Embryonic facial prominence (tissue), 1 donor: ENCODE measurements around the gene MRPL33.
A peak's percentile ranks its signal among the peaks of the same experiment; 100 is the strongest.

Experiments
- DNase-seq: peaks from one replicate; pipeline ENCODE4 v3.0.0-alpha.2; 2016; ENCODE audit errors: extremely low spot score

Gene MRPL33

GRCh38 chr2:27771548-27772335 is at the start of gene MRPL33:
TSS of gene MRPL33 (plus strand) at chr2:27771719. CDS start at chr2:27771778, 59 bp downstream.
- DNase-seq: peak; percentile 85

- DNase-seq: no peak
These were observed 49.5 kb upstream of the MRPL33 start for GRCh38 chr2:27721884-27722485.

GRCh38 chr2:27723372-27724144 is 48.0 kb upstream of the MRPL33 start:
- DNase-seq: no peak

GRCh38 chr2:27724191-27724590 is 47.3 kb upstream of the MRPL33 start:
- DNase-seq: no peak

GRCh38 chr2:27724905-27725701 is 46.4 kb upstream of the MRPL33 start:
- DNase-seq: peak; percentile 48

DNA sequence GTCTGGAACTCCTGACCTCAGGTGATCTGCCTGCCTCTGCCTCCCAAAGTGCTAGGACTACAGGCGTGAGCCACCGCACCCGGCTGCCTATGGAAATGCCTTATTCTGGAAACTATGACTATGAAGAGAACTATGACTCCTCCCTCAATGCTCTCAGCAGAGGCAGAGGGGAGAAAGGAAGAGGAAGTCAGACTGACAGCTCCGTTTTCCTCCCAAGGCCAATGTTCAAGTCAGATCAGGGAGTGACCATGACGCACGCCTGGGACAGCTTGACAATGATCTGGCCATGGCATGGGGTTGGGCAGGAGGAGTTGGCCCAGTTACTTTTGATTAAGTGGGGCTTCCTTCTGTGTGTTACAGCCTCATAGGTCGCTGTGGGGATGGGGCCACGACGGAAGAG is 44.3 kb upstream of the MRPL33 start:
- DNase-seq: no peak

DNA sequence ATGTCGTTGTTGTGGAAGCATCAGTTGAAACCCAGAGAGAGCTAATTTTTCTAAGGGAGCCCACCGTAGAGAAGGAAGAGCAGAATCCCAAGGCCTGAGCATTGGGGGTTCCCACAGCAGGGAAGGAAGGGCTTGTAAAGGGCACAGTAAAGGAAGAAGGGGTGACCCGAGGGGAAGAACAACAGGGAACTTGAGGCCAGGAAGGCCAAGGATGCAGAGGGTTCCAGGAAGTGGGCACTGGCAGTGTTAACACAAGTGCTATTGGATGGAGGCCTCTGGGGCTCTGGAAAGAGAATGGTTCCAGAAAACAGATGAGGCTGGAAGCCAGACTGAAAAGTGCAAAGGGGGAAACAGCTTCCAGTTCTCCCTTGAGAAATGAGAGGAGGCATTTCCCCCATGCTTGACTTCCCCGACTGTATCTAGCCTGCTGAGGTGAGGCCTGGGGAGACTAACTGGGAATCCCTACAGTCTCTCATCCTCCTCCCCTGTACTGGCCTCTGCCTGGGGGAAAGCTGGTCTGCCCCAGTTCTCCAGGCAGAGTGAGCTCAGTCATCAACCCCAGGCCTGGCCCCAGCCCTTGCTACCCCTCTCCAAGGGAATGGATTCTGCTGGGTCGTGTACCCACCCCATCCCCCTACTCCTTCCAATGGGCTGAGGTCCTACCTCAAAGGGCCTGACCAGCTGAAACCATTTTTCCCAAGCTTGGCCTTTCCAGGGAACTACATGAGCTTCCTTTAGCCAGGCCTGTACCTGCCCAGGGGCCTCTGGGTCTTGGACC is 43.2 kb upstream of the MRPL33 start:
- no peak for DNase-seq

DNA sequence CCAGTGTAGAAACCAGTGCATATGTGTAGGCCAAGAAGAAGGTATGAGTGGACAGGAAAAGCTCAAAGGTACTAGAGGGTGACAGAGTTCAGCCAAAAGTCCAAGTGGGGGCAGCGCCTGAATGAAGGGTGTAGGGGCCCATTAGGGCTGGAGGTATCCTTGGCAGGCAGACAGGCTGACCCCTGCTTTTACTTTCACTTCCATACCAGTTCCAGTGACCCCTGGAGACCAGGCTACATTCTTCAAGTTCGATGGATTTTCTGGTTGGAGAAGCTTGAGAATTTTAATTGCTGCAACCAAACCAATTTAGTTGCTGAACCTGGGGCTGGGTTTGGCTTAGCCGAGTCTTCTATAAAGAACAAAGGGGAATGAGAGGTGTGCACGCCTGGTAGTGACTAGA is 42.3 kb upstream of the MRPL33 start:
- no peak for DNase-seq

GRCh38 chr2:27729614-27730013 is 41.9 kb upstream of the MRPL33 start:
- DNase-seq: no peak

- DNase-seq: no peak
These were observed 41.3 kb upstream of the MRPL33 start for GRCh38 chr2:27730261-27730662.

GRCh38 chr2:27730980-27731691 is 40.4 kb upstream of the MRPL33 start:
- no peak for DNase-seq

- DNase-seq: no peak
These were observed 37.2 kb upstream of the MRPL33 start for GRCh38 chr2:27734305-27734704.

GRCh38 chr2:27735263-27735904 is 36.1 kb upstream of the MRPL33 start:
- DNase-seq: no peak

- no peak for DNase-seq
These were observed 35.3 kb upstream of the MRPL33 start for GRCh38 chr2:27736031-27736889.

DNA sequence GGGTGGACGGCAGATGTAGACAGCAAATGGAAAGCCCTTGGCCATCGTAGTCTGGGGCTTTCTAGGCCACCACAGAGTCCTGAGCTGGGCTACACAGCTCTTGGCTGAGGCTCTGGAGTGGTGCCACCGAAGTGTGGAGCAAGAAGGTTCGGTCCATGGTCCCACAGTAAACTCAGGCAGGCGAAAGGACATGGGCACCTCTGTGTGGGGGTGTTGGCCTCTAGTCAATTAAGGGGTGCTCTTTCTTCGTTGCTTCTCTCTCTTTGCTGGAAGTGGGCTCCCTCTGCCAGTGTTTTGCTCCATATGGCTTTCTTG is 34.7 kb upstream of the MRPL33 start:
- no peak for DNase-seq

GRCh38 chr2:27737676-27738348 is 33.7 kb upstream of the MRPL33 start:
- DNase-seq: no peak

GRCh38 chr2:27738349-27739057 is 33.0 kb upstream of the MRPL33 start:
- DNase-seq: no peak

GRCh38 chr2:27739058-27739373 is 32.5 kb upstream of the MRPL33 start:
- no peak for DNase-seq
